Nephron progenitor cell (in vitro differentiated cells): Measurements from ENCODE around the gene SLMAP.

Source experiments
- DNase-seq: peaks from one replicate; pipeline ENCODE4 v3.0.0; 2021
- H3K27ac Mint-ChIP-seq: 2 replicates; pipeline ENCODE4 v1.8.0; 2021; ENCODE audit warnings: mild to moderate bottlenecking, moderate library complexity, mixed read lengths
- H3K27me3 Mint-ChIP-seq: 2 replicates; pipeline ENCODE4 v1.8.0; 2021; ENCODE audit warnings: mild to moderate bottlenecking, low read depth, mixed read lengths; ENCODE audit not compliant: poor library complexity
- H3K36me3 Mint-ChIP-seq: 2 replicates; pipeline ENCODE4 v1.8.0; 2021; ENCODE audit warnings: low read depth, mixed read lengths
- H3K4me1 Mint-ChIP-seq: 2 replicates; pipeline ENCODE4 v1.8.0; 2021; ENCODE audit warnings: mixed read lengths
- H3K4me3 Mint-ChIP-seq: 2 replicates; pipeline ENCODE4 v1.8.0; 2021; ENCODE audit warnings: mild to moderate bottlenecking, moderate library complexity, mixed read lengths
- H3K9me3 Mint-ChIP-seq: 2 replicates; pipeline ENCODE4 v1.8.0; 2021; ENCODE audit warnings: mild to moderate bottlenecking, moderate library complexity, mixed read lengths
- TF ChIP-seq, protein P1 (sequence below): fragments of 200-600 bp; sonication (generic); IDR thresholded peaks from 2 replicates; pipeline ENCODE4 v1.5.0; 2021; ENCODE audit warnings: antibody characterized with exemption

SLMAP gene

GRCh38 chr3:57978316-57978715 lies 222.2 kb downstream of the SLMAP start:
- Mint-ChIP-seq H3K4me3 (no peak overlapping the region), H3K4me1 (peaks cover 47% of the 10 kb centered on the region), H3K27ac (no peak overlapping the region), H3K9me3 (no peaks in the 10 kb centered on the region), H3K27me3 (peaks cover 4% of the 10 kb centered on the region), H3K36me3 (no peaks in the 10 kb centered on the region)
- DNase-seq, result no peak
- TF ChIP-seq, protein P1, sequence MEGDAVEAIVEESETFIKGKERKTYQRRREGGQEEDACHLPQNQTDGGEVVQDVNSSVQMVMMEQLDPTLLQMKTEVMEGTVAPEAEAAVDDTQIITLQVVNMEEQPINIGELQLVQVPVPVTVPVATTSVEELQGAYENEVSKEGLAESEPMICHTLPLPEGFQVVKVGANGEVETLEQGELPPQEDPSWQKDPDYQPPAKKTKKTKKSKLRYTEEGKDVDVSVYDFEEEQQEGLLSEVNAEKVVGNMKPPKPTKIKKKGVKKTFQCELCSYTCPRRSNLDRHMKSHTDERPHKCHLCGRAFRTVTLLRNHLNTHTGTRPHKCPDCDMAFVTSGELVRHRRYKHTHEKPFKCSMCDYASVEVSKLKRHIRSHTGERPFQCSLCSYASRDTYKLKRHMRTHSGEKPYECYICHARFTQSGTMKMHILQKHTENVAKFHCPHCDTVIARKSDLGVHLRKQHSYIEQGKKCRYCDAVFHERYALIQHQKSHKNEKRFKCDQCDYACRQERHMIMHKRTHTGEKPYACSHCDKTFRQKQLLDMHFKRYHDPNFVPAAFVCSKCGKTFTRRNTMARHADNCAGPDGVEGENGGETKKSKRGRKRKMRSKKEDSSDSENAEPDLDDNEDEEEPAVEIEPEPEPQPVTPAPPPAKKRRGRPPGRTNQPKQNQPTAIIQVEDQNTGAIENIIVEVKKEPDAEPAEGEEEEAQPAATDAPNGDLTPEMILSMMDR, result no peak
